Measurements from ENCODE around the gene PTPN2. TPM values are rescaled to one million over a fixed set of nuclear protein-coding genes. Genes with fewer than 3 reads are reported as not detected.

The PTPN2 gene
- total RNA-seq, 1 experiment from 2014 or later: 58.1 TPM

- intact Hi-C loops (cut with micrococcal nuclease; ENCODE audit: unreplicated experiment): loop anchor here (2.0 kb wide), 1 partner anchor 47 kb away; no protein-coding TSS in a partner anchor
- H3K4me3 Mint-ChIP-seq (ENCODE audit: low read depth, unreplicated experiment): peak overlapping the region; percentile 90
- H3K4me1 Mint-ChIP-seq (ENCODE audit: low read depth, unreplicated experiment): peaks cover 36% of the 10 kb centered on the region
- TF ChIP-seq CTCF (IDR thresholded peaks at IDR 0.05; ENCODE audit: unreplicated experiment): no peak
- CTCF ChIA-PET: interaction anchor here (0.7 to 1.6 kb wide), 2 partner anchors 41 to 142 kb away, joined by 3 to 6 read pairs; no protein-coding TSS in a partner anchor
- no peaks in the 10 kb centered on the region for H3K27me3 Mint-ChIP-seq (ENCODE audit: unreplicated experiment)
- H3K27ac Mint-ChIP-seq (ENCODE audit: unreplicated experiment): no peak overlapping the region
- no TSS peak for BruUV-seq (replicated peaks)
- DNase-seq: no peak
- peaks cover 27% of the 10 kb centered on the region for H3K36me3 Mint-ChIP-seq (ENCODE audit: insufficient read depth, unreplicated experiment)
- no peaks in the 10 kb centered on the region for H3K9me3 Mint-ChIP-seq (ENCODE audit: low read depth, unreplicated experiment)
Observed at GRCh38 chr18:12885500-12885899, 1.5 kb upstream of the PTPN2 start.

- H3K9me3 Mint-ChIP-seq (ENCODE audit: low read depth, unreplicated experiment): no peaks in the 10 kb centered on the region
- intact Hi-C loops (cut with micrococcal nuclease; ENCODE audit: unreplicated experiment): loop anchor here (2.0 kb wide), 1 partner anchor 46 kb away; no protein-coding TSS in a partner anchor
- CTCF ChIA-PET: interaction anchor here (0.7 to 1.6 kb wide), 3 partner anchors 40 to 141 kb away, joined by 3 to 6 read pairs (median 3); no protein-coding TSS in a partner anchor
Observed at GRCh38 chr18:12884406-12885323, 628 bp upstream of the PTPN2 start.

GRCh38 chr18:12883372-12883683 is 709 bp downstream of the PTPN2 start:
- no peaks in the 10 kb centered on the region for H3K9me3 Mint-ChIP-seq (ENCODE audit: low read depth, unreplicated experiment)
- DNase-seq: peak; percentile 16

More at GRCh38 chr18:12884406-12885323, 628 bp upstream of the PTPN2 start:
- no peak for TF ChIP-seq CTCF (IDR thresholded peaks at IDR 0.05; ENCODE audit: unreplicated experiment)
- no peaks in the 10 kb centered on the region for H3K27me3 Mint-ChIP-seq (ENCODE audit: unreplicated experiment)
- H3K27ac Mint-ChIP-seq (ENCODE audit: unreplicated experiment): peak overlapping the region; percentile 98
- H3K4me1 Mint-ChIP-seq (ENCODE audit: low read depth, unreplicated experiment): peaks cover 38% of the 10 kb centered on the region
- H3K36me3 Mint-ChIP-seq (ENCODE audit: insufficient read depth, unreplicated experiment): peaks cover 27% of the 10 kb centered on the region
- TSS peak; percentile 63 for BruUV-seq (replicated peaks)
- peak overlapping the region; percentile 90 for H3K4me3 Mint-ChIP-seq (ENCODE audit: low read depth, unreplicated experiment)
- DNase-seq: no peak

More at GRCh38 chr18:12883372-12883683, 709 bp downstream of the PTPN2 start:
- Mint-ChIP-seq H3K4me3 (ENCODE audit: low read depth, unreplicated experiment) (peak overlapping the region; percentile 90), H3K27ac (ENCODE audit: unreplicated experiment) (peak overlapping the region; percentile 98), H3K27me3 (ENCODE audit: unreplicated experiment) (no peaks in the 10 kb centered on the region), H3K36me3 (ENCODE audit: insufficient read depth, unreplicated experiment) (peaks cover 27% of the 10 kb centered on the region), H3K4me1 (ENCODE audit: low read depth, unreplicated experiment) (peaks cover 50% of the 10 kb centered on the region)
- TF ChIP-seq CTCF (IDR thresholded peaks at IDR 0.05; ENCODE audit: unreplicated experiment): no peak
- no TSS peak for BruUV-seq (replicated peaks)
- CTCF ChIA-PET: interaction anchor here (0.6 to 1.6 kb wide), 8 partner anchors 10 to 509 kb away, joined by 3 to 6 read pairs (median 4); no protein-coding TSS in a partner anchor
- intact Hi-C loops (cut with micrococcal nuclease; ENCODE audit: unreplicated experiment): no loop called here
